Breast epithelium (tissue), 4 donors: ENCODE measurements around the gene ABAT. TPM values are rescaled to one million over a fixed set of nuclear protein-coding genes. Genes with fewer than 3 reads are reported as not detected.
A peak's percentile ranks its signal among the peaks of the same experiment; 100 is the strongest.

Source experiments
- DNase-seq, 2 donors: peaks; one replicate each; pipeline ENCODE4 v3.0.0-alpha.2; 2019; ENCODE audit warnings: low spot score in 2 of 2
- H3K27ac ChIP-seq, 2 donors: fragments of 200-600 bp; sonication (generic) in 1 of 2; one replicate each; pipeline ENCODE4 v1.5.1; 2016 to 2019; ENCODE audit warnings: mild to moderate bottlenecking in 1 of 2
- H3K27me3 ChIP-seq, 2 donors: fragments of 200-600 bp; sonication (generic) in 1 of 2; one replicate each; pipeline versions ENCODE4 v1.5.1 to v1.6.0; 2017 to 2019; ENCODE audit warnings: control low read depth in 1 of 2, mild to moderate bottlenecking in 1 of 2
- H3K36me3 ChIP-seq: fragments of 200-600 bp; one replicate; pipeline ENCODE4 v1.5.1; 2019
- H3K4me1 ChIP-seq, 2 donors: fragments of 200-600 bp; sonication (generic); one replicate each; pipeline ENCODE4 v1.5.1; 2016 to 2019; ENCODE audit warnings: control low read depth in 1 of 2
- H3K4me3 ChIP-seq, 3 donors: fragments of 200-600 bp; sonication (generic); 1 replicate in 2 of 3; 2 replicates in 1 of 3; pipeline ENCODE4 v1.5.1; 2016 to 2019; ENCODE audit warnings: mild to moderate bottlenecking in 3 of 3, moderate library complexity in 2 of 3
- H3K9me3 ChIP-seq, 2 donors: fragments of 200-600 bp; sonication (generic) in 1 of 2; one replicate each; pipeline ENCODE4 v1.5.1; 2016 to 2019; ENCODE audit warnings: control low read depth in 1 of 2
- CTCF ChIP-seq, 3 donors: fragments of 450-650 bp; IDR thresholded peaks; one replicate each; pipeline ENCODE4 v1.5.1; 2016 to 2017; ENCODE audit warnings: antibody characterized with exemption in 3 of 3, mild to moderate bottlenecking in 3 of 3, moderate library complexity in 3 of 3
- POLR2A ChIP-seq: fragments of 450-650 bp; IDR thresholded peaks from one replicate; pipeline ENCODE4 v1.6.1; 2016; ENCODE audit warnings: antibody characterized with exemption, mild to moderate bottlenecking, moderate library complexity
- POLR2AphosphoS5 ChIP-seq, 3 donors: sonication (generic); formaldehyde crosslinking; IDR thresholded peaks; one replicate each; pipeline ENCODE4 v1.6.1; 2017; ENCODE audit warnings: antibody characterized with exemption in 3 of 3
- intact Hi-C: fragments of 100-400 bp; cut with DNase I; formaldehyde crosslinking; loops from one replicate; pipeline ENCODE4 v1.15.1; 2023; ENCODE audit warnings: low total_unique reads
- total RNA-seq, 3 donors: library from RNA; depleted of rRNA; stranded (reverse); fragments of >200 nt; gene quantifications; one replicate each; pipeline ENCODE4 v1.1.0, GENCODE V29; 2016

Gene ABAT
- total RNA-seq, 3 donors from 2014 or later = 7.5 to 12.6 (median 9.8) TPM

GRCh38 chr16:8686031-8686621, 11.7 kb downstream of the ABAT start:
- H3K4me3 ChIP-seq = no peak overlapping the region
- H3K4me1 ChIP-seq = peaks cover 0 to 9% of the 10 kb centered on the region in 2 donors
- TF ChIP-seq POLR2A = no peak
- no peak for TF ChIP-seq POLR2AphosphoS5 (IDR thresholded peaks at IDR 0.05)
- TF ChIP-seq CTCF (IDR thresholded peaks at IDR 0.05) = no peak
- peaks cover 0 to 11% of the 10 kb centered on the region in 2 donors for H3K9me3 ChIP-seq
- intact Hi-C loops = no loop called here
- H3K27ac ChIP-seq = no peak overlapping the region
- no peaks in the 10 kb centered on the region for H3K36me3 ChIP-seq
- DNase-seq = peak; percentile 21 to 62
- no peaks in the 10 kb centered on the region for H3K27me3 ChIP-seq

- TF ChIP-seq POLR2A (no peak), CTCF (IDR thresholded peaks at IDR 0.05) (no peak), POLR2AphosphoS5 (IDR thresholded peaks at IDR 0.05) (no peak)
- H3K9me3 ChIP-seq = peaks cover 0 to 11% of the 10 kb centered on the region in 2 donors
- intact Hi-C loops = no loop called here
Measured at GRCh38 chr16:8686879-8687278, 12.5 kb downstream of the ABAT start.

GRCh38 chr16:8689686-8690085, 15.3 kb downstream of the ABAT start:
- Histone ChIP-seq H3K36me3 (no peaks in the 10 kb centered on the region), H3K4me1 (peaks cover 0 to 9% of the 10 kb centered on the region in 2 donors), H3K27me3 (no peaks in the 10 kb centered on the region), H3K27ac (no peak overlapping the region), H3K4me3 (no peak overlapping the region), H3K9me3 (peaks cover 0 to 11% of the 10 kb centered on the region in 2 donors)
- no peak for DNase-seq
- intact Hi-C loops = no loop called here
- TF ChIP-seq CTCF (IDR thresholded peaks at IDR 0.05) = no peak
- TF ChIP-seq POLR2A = no peak
- TF ChIP-seq POLR2AphosphoS5 (IDR thresholded peaks at IDR 0.05) = no peak

More at GRCh38 chr16:8686879-8687278, 12.5 kb downstream of the ABAT start:
- peaks cover 0 to 9% of the 10 kb centered on the region in 2 donors for H3K4me1 ChIP-seq
- no peak for DNase-seq
- H3K4me3 ChIP-seq = no peak overlapping the region
- H3K27ac ChIP-seq = no peak overlapping the region
- no peaks in the 10 kb centered on the region for H3K36me3 ChIP-seq
- H3K27me3 ChIP-seq = no peaks in the 10 kb centered on the region

- Histone ChIP-seq H3K9me3 (peaks cover 0 to 11% of the 10 kb centered on the region in 2 donors), H3K27me3 (no peaks in the 10 kb centered on the region), H3K36me3 (no peaks in the 10 kb centered on the region), H3K4me1 (peaks cover 0 to under 1% of the 10 kb centered on the region in 2 donors), H3K4me3 (no peak overlapping the region), H3K27ac (no peak overlapping the region)
- no peak for TF ChIP-seq CTCF (IDR thresholded peaks at IDR 0.05)
- intact Hi-C loops = no loop called here
- no peak for DNase-seq
Measured at GRCh38 chr16:8691728-8692127, 17.3 kb downstream of the ABAT start.

- H3K27me3 ChIP-seq = no peaks in the 10 kb centered on the region
- peaks cover 0 to under 1% of the 10 kb centered on the region in 2 donors for H3K9me3 ChIP-seq
- no peak overlapping the region for H3K4me3 ChIP-seq
- intact Hi-C loops = no loop called here
- no peak overlapping the region for H3K27ac ChIP-seq
- H3K4me1 ChIP-seq = no peaks in the 10 kb centered on the region
- TF ChIP-seq POLR2A (no peak), CTCF (IDR thresholded peaks at IDR 0.05) (no peak), POLR2AphosphoS5 (IDR thresholded peaks at IDR 0.05) (no peak)
- H3K36me3 ChIP-seq = no peaks in the 10 kb centered on the region
- no peak for DNase-seq
Measured at GRCh38 chr16:8694795-8695728, 20.6 kb downstream of the ABAT start.
